Panc1 (cell line): Measurements from ENCODE around the gene KRT84. TPM values are rescaled to one million over a fixed set of nuclear protein-coding genes. Genes with fewer than 3 reads are reported as not detected.

Source experiments
- ATAC-seq: fragments of 200-7000 bp; cut with Tn5 transposase; 2 replicates; pipeline ENCODE4 v1.9.1; 2020; ENCODE audit warnings: mild to moderate bottlenecking, moderate library complexity
- BruUV-seq: library from RNA; stranded (reverse); fragments of 400-500 nt; replicated peaks from 2 replicates; lab custom pipeline; 2021; lab: Mats Ljungman, UMichigan
- CTCF ChIA-PET: fragments of 300-600 bp; sonication (Branson Sonifier 250); formaldehyde crosslinking; loops from one replicate; lab custom pipeline; 2022; ENCODE audit warnings: antibody characterized with exemption; lab: Charles Lee
- POLR2A ChIA-PET: fragments of 300-600 bp; sonication (Branson Sonifier 250); formaldehyde crosslinking; loops from one replicate; lab custom pipeline; 2022; ENCODE audit warnings: antibody characterized with exemption; lab: Charles Lee
- DNase-seq: peaks from one replicate; pipeline ENCODE4 v3.0.0-alpha.2; 2010; ENCODE audit warnings: low read depth, low spot score
- H3K27ac ChIP-seq: 2 replicates; pipeline ENCODE4 v1.5.1; 2011; ENCODE audit warnings: mild to moderate bottlenecking, low read length, inconsistent platforms
- H3K27me3 ChIP-seq: fragments of 200-500 bp; sonication (Bioruptor generic); 2 replicates; pipeline ENCODE4 v1.6.0; 2014; ENCODE audit warnings: low read length, inconsistent platforms; ENCODE audit not compliant: control insufficient read depth, insufficient read depth
- H3K36me3 ChIP-seq: fragments of 200-500 bp; sonication (Bioruptor generic); 2 replicates; pipeline ENCODE4 v1.5.1; 2014; ENCODE audit warnings: inconsistent platforms, mild to moderate bottlenecking, low read length, moderate library complexity; ENCODE audit not compliant: control insufficient read depth, insufficient read depth
- H3K4me1 ChIP-seq: 2 replicates; pipeline ENCODE4 v1.5.1; 2011; ENCODE audit warnings: inconsistent platforms, mild to moderate bottlenecking, low read length, moderate library complexity; ENCODE audit not compliant: control insufficient read depth, insufficient read depth
- H3K4me3 ChIP-seq, 2 experiments: 2 replicates each; pipeline ENCODE4 v1.5.1; 2011 to 2012; ENCODE audit warnings: low read depth in 2 of 2, low read length in 2 of 2, mild to moderate bottlenecking in 2 of 2, inconsistent platforms in 1 of 2, moderate library complexity in 1 of 2
- H3K9me3 ChIP-seq: fragments of 200-500 bp; sonication (Bioruptor generic); 2 replicates; pipeline ENCODE4 v1.5.1; 2014; ENCODE audit warnings: low read depth, mild to moderate bottlenecking, inconsistent platforms, low read length, moderate library complexity; ENCODE audit not compliant: control insufficient read depth, insufficient read depth
- POLR2AphosphoS5 ChIP-seq: IDR thresholded peaks from 2 replicates; pipeline ENCODE4 v1.6.1; 2012; ENCODE audit warnings: mild to moderate bottlenecking, low read depth, low read length, moderate library complexity
- SIN3A ChIP-seq: IDR thresholded peaks from 2 replicates; pipeline ENCODE4 v1.6.1; 2012; ENCODE audit warnings: low read depth, mild to moderate bottlenecking, low read length, moderate library complexity, borderline replicate concordance; ENCODE audit not compliant: insufficient read depth
- TCF7L2 ChIP-seq: IDR thresholded peaks from 2 replicates; pipeline ENCODE4 v1.6.1; 2011; ENCODE audit warnings: mild to moderate bottlenecking, low read depth, low read length, inconsistent platforms
- in situ Hi-C: cut with HindIII; loops from 2 replicates; pipeline ENCODE4 v1.10.0; 2016; ENCODE audit warnings: low sequenced_read_pairs, low pct_unique_long_range_greater_than_20kb
- intact Hi-C: fragments of 100-400 bp; cut with micrococcal nuclease; formaldehyde crosslinking; loops from one replicate; pipeline ENCODE4 v1.10.0; 2022; ENCODE audit not compliant: unreplicated experiment
- total RNA-seq: library from RNA; stranded (reverse); gene quantifications from one replicate; pipeline ENCODE4 v1.2.1, GENCODE V29; 2021; ENCODE audit not compliant: unreplicated experiment
- TF ChIP-seq, protein P1 (sequence below): fragments of 450-650 bp; IDR thresholded peaks from 2 replicates; pipeline ENCODE4 v1.5.1; 2017; ENCODE audit warnings: mild to moderate bottlenecking
- TF ChIP-seq, protein P2 (sequence below), 2 experiments: IDR thresholded peaks; 2 replicates each; pipeline ENCODE4 v1.6.1; 2011 to 2012; ENCODE audit warnings: low read depth in 2 of 2, control low read depth in 1 of 2, low read length in 1 of 2, mild to moderate bottlenecking in 1 of 2, moderate library complexity in 1 of 2; ENCODE audit not compliant: insufficient read depth in 1 of 2

KRT84 gene
- total RNA-seq, 1 experiment from 2014 or later = not detected

- no peaks in the 10 kb centered on the region for H3K27me3 ChIP-seq
- DNase-seq (no peak), ATAC-seq (no peak)
- no TSS peak for BruUV-seq
- in situ Hi-C loops = no loop called here
- H3K4me3 ChIP-seq = no peak overlapping the region
- ChIA-PET POLR2A (no interaction called here), CTCF (no interaction called here)
- intact Hi-C loops = loop anchor here (5.0 to 10.0 kb wide), 2 partner anchors 215 to 507 kb away; no protein-coding TSS in a partner anchor
- H3K4me1 ChIP-seq = no peaks in the 10 kb centered on the region; the same call in 1 of the 2 replicates
- H3K9me3 ChIP-seq = no peaks in the 10 kb centered on the region
- no peak overlapping the region for H3K27ac ChIP-seq
- TF ChIP-seq POLR2AphosphoS5 (no peak), TCF7L2 (no peak), SIN3A (no peak)
- TF ChIP-seq, protein P1, sequence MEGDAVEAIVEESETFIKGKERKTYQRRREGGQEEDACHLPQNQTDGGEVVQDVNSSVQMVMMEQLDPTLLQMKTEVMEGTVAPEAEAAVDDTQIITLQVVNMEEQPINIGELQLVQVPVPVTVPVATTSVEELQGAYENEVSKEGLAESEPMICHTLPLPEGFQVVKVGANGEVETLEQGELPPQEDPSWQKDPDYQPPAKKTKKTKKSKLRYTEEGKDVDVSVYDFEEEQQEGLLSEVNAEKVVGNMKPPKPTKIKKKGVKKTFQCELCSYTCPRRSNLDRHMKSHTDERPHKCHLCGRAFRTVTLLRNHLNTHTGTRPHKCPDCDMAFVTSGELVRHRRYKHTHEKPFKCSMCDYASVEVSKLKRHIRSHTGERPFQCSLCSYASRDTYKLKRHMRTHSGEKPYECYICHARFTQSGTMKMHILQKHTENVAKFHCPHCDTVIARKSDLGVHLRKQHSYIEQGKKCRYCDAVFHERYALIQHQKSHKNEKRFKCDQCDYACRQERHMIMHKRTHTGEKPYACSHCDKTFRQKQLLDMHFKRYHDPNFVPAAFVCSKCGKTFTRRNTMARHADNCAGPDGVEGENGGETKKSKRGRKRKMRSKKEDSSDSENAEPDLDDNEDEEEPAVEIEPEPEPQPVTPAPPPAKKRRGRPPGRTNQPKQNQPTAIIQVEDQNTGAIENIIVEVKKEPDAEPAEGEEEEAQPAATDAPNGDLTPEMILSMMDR = no peak
- TF ChIP-seq, protein P2, sequence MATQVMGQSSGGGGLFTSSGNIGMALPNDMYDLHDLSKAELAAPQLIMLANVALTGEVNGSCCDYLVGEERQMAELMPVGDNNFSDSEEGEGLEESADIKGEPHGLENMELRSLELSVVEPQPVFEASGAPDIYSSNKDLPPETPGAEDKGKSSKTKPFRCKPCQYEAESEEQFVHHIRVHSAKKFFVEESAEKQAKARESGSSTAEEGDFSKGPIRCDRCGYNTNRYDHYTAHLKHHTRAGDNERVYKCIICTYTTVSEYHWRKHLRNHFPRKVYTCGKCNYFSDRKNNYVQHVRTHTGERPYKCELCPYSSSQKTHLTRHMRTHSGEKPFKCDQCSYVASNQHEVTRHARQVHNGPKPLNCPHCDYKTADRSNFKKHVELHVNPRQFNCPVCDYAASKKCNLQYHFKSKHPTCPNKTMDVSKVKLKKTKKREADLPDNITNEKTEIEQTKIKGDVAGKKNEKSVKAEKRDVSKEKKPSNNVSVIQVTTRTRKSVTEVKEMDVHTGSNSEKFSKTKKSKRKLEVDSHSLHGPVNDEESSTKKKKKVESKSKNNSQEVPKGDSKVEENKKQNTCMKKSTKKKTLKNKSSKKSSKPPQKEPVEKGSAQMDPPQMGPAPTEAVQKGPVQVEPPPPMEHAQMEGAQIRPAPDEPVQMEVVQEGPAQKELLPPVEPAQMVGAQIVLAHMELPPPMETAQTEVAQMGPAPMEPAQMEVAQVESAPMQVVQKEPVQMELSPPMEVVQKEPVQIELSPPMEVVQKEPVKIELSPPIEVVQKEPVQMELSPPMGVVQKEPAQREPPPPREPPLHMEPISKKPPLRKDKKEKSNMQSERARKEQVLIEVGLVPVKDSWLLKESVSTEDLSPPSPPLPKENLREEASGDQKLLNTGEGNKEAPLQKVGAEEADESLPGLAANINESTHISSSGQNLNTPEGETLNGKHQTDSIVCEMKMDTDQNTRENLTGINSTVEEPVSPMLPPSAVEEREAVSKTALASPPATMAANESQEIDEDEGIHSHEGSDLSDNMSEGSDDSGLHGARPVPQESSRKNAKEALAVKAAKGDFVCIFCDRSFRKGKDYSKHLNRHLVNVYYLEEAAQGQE (IDR thresholded peaks at IDR 0.05; ENCODE audit: insufficient read depth in 1 of 2, low read depth in 2 of 2, low read length in 1 of 2) = no peak
- H3K36me3 ChIP-seq = no peaks in the 10 kb centered on the region
Measured at GRCh38 chr12:52369809-52370208, 15.6 kb downstream of the KRT84 start.

DNA sequence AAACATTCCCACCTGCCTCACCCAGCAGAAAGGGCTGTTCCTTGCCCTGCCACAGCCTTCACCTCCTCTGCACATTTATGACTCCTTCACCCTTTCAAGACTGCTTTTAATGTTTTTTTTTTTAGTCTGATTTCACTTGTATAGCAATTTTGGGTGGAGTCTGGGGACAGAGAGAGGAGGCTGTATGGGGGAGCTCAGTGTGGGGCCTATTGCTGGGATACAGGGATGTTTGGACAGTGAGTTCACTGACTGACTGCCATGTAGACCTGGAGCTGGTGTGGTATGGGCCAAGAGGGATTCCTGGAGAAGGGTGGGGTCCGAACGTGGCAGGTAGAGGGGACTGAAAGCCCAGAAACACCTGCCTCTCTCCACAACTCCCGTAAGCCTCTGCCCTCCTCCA is 16.2 kb downstream of the KRT84 start:
- H3K4me1 ChIP-seq = no peaks in the 10 kb centered on the region; the same call in 1 of the 2 replicates
- no peak for TF ChIP-seq POLR2AphosphoS5
- no peak for TF ChIP-seq SIN3A
- TF ChIP-seq, protein P1 = no peak
- TF ChIP-seq, protein P2 (IDR thresholded peaks at IDR 0.05; ENCODE audit: insufficient read depth in 1 of 2, low read depth in 2 of 2, low read length in 1 of 2) = no peak
- TF ChIP-seq TCF7L2 = no peak
- in situ Hi-C loops = no loop called here

More for the DNA sequence above, 16.2 kb downstream of the KRT84 start:
- no peak for DNase-seq
- Histone ChIP-seq H3K27ac (no peak overlapping the region), H3K27me3 (no peaks in the 10 kb centered on the region), H3K36me3 (no peaks in the 10 kb centered on the region), H3K9me3 (no peaks in the 10 kb centered on the region), H3K4me3 (no peak overlapping the region)
- no TSS peak for BruUV-seq
- ATAC-seq = no peak
- ChIA-PET POLR2A (no interaction called here), CTCF (interaction anchor here (0.5 kb wide), 1 partner anchor 225 kb away, joined by 7 read pairs; no protein-coding TSS in a partner anchor)
- intact Hi-C loops = no loop called here
